Right forelimb (tissue), 1 donor: Measurements from ENCODE around the gene PARP8.
"Not testable (repeated sequence)": the region's sequence is repeated elsewhere in the genome, so short reads cannot be mapped to it uniquely, and the experiment has no call there.

Experiments
- DNase-seq: peaks from one replicate; pipeline ENCODE4 v3.0.0-alpha.2; 2018

PARP8 gene

DNA sequence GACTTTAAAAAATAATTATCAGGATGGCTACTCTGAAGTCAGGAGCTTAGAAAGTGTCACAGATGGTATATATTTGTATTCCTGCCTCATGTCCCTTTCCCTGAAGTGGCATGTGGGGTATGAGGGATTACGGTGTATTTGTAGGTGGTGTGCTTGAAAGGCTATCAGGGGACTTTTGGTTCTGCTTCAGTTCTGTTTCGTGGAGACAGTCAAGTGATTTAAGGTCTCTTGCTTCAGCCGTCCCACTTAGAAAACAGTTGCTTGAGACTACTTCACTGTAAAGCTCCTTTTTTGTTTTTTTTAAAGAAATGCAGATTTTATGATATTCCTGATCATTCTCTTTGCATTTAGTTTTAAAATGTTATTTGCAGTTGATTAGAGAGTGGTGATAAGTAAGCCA, 18.3 kb downstream of the PARP8 start:
- DNase-seq: no peak

DNA sequence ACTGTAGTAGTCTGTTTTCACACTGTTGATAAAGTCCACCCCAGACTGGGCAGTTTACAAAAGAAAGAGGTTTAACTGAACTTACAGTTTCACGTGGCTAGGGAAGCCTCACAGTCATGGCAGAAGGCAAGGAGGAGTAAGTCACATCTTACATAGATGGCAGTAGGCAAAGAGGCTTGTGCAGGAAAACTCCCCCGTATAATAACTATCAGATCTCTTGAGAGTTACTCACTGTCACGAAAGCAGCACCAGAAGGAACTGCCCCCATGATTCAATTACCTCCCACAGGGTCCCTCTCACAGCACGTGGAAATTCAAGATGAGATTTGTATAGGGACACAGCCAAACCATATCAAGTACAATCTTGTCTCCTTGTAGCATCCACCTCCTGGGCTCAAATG, 21.1 kb downstream of the PARP8 start:
- DNase-seq: no peak

DNA sequence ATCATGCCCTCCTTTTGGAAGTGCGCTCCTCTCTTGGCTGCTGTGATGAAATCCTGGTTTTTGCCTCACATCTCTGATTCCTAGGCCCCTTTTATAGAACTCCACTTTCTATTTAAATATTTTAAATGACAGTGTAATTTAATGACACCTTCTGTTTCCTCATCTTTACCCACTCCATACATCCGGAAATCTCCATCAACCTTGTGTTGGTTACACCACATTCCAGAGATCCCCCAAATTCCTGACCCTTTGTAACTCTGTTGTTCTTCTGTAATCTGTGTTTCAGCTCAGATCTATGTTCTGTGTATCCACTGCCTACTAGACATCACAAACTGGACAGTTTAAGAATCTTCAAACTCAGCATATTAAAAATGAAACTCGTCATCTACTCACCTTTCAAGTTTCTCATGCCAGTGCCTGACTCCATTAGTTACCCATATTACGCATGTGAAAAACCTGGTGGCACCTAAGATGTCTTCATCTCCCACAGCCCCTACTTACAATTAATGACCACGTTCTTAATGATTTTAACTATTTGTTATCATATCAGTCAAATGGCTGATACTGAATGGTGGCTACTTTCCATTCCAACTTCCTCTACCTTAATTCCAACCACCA, 25.1 kb downstream of the PARP8 start:
- no peak for DNase-seq

DNA sequence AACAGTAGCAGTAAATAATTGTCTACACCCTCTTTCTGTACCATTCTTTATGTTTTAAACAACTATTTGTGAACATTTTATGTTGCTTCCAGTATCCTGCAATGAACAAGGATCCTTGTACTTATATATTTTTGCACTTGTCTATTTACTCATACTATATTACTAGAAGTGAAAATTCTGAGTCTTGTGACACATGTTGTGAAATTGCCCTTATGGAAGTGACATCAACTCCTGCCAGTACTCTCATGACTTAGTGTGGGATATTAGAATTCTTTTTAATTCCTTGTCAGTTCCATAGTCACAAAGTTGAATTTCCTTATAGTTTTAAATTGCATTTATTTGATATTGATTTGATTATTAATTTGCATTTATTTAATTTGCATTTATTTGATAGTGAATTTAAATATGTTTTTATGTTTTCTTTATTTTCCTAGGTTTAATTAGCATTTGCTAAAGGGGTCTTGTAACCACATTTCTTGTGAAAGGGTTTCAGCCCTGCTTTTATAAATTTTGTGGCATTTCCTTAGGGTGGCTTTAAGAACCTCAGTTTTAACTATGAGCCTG, 27.7 kb downstream of the PARP8 start:
- DNase-seq: no peak

DNA sequence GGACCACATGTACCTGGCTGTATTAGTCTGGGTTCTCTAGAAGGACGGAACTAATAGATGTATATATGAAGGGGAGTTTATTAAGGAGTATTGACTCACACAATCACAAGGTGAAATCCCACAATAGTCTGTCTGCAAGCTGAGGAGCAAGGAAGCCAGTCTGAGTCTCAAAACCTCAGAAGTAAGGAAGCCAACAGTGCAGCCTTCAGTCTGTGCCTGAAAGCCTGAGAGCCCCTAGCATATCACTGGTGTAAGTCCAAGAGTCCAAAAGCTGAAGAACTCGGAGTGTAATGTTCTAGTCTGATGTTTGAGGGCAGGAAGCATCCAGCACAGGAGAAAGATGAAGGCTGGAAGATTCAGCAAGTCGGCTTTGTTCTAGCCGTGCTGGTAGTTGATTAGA, 28.2 kb downstream of the PARP8 start:
- not testable (repeated sequence) for DNase-seq

DNA sequence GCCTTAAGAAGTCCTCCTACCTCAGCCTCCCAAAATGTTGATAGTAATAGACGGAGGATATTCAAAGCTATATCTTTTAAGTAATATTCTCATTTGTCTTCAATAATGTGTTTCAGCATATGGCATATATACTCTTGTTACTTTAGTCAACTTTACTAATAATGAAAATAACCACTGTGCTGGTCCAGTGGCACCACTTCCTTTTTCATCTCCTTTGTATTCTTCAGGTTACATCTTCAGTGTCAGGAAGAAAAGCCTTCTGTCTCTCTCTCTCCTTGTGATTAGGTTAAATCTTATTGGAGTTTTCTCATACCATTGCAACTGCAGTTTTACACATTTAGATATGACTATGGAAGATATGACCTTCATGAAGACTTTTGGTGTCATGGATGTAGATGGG, 31.3 kb downstream of the PARP8 start:
- DNase-seq: no peak

DNA sequence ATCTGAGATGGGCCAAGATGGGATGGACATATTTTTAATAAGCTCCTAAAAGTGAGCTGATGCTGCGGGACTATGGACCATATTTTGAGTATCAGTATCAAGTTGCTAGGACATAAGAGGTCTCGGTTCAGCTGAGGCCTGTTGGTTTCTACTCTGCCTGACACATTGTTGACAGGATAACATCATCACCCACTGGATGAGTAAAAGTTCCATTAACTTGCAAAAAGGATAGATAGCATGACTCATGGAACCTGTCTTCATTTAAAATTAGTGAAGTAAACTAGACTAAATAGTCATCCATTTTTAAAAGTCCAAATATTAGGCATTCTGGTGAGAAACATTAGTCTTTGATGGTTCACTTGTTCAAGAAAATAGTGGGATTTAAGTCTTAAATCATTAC, 33.3 kb downstream of the PARP8 start:
- no peak for DNase-seq

DNA sequence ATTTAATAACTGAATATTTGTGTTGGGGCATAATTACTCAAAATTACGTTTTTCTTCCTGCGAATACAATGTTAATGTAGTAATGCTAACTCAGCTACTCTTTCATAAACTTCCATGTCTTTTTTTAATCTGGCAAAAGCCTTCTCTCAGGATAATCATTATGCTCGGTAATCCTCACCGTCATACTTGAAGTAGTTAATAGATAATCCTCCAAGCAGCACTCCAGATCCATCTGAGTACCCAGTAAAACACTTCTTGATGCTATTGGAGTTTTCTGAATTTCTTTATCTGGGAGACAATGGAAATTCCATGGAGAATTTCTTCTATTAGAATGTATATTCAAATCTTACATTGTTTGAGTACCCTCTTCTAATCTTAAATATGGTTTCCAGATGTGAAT, 34.3 kb downstream of the PARP8 start:
- no peak for DNase-seq

DNA sequence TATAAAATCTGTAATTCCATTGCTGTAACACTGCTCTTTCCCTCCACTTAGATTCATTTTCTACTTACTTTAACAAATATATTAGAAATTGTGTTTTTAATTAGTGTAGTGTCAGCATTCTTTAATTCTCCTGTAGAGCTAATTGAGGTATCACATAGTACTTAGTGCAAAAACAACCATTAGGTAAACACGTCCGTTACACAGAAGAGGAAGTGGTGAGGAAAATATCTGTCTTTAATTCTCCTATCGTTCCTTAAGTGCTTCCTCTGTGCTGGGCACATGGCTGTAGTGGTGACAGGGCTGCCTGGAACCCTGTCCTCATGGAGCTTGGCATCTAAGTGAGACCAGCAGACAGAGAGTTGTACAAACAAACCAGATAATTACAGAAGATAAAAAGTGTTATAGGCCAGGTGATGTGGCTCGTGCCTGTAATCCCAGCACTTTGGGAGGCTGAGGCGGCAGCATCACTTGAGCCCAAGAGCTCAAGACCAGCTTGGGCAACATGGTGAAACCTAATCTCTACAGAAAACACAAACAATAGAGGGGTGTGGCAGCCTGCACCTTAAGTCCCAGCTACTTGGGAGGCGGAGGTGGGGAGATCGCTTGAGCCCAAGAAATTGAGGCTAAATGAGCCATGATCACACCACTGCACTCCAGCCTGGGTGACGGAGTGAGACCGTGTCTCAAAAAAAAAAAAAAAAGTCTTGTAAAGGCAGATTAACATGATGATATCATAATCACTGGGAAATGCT, 36.4 kb downstream of the PARP8 start:
- no peak for DNase-seq

DNA sequence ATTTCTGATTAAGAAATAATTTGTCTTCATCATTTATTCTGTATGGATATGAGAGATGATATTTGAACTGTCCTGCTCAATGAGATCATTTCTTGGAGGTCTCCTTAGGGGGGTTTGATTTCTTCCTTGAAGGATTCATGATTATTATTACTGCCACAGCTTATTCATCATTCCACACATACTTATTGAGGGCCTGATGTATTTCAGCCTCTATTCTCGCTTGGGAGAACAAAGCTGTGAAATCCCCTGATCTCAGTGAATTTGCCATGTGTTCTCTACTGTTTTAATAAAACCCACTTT, 36.9 kb downstream of the PARP8 start:
- DNase-seq: no peak

DNA sequence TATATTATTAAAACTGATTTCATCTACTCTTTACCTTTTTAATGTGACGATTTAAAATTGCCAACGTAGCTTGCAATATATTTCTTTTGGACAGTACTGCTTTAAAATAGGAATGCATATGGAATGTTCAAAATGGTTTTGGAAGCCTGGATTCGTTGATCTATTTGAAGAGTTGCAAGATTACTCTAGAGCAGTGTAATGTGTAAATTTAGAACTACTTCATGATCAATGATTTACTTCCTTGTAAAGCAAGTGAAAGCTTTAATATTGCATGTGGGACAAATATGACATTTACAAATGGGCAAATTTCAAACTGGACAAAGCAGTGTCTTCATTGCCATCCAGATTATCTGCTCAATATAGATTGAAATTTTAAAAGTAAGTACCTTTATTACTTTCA, 38.3 kb downstream of the PARP8 start:
- DNase-seq: no peak

DNA sequence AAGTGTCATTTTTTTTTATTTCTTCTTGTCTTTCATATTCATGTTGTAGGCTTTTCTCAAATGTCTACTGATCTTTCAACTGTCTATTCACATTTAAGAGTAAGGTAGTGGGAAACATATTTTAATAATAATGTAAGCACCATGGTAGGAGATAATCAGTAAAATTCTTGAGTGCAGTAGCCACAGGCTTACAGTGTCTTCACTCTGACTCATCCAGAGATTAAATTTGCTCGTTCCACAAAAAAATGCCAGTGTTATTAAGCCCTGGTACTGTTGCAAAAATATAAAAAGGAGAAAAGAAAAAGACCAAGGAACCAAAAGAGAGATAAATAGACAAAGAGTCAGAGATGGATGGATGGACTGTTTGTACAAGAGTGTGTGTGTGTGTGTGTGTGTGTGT, 43.0 kb downstream of the PARP8 start:
- DNase-seq: no peak

DNA sequence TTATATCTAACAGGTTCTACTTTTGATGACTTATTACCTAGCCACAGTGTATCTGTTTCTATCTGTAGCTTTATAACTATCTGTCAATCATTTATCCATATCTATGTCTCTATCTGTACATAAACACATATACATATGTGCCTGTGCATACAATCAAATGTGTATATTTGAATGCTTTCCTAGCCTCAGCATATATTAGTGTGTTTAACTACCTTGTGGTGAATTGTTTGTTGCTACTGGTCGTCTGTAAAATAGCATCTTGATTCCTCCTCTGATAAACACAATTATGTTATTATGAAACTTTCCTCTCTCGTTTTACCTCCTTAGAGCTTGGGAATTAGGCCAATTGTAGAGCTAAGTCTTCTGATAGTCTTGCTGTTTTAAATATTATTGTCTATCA, 44.4 kb downstream of the PARP8 start:
- no peak for DNase-seq

DNA sequence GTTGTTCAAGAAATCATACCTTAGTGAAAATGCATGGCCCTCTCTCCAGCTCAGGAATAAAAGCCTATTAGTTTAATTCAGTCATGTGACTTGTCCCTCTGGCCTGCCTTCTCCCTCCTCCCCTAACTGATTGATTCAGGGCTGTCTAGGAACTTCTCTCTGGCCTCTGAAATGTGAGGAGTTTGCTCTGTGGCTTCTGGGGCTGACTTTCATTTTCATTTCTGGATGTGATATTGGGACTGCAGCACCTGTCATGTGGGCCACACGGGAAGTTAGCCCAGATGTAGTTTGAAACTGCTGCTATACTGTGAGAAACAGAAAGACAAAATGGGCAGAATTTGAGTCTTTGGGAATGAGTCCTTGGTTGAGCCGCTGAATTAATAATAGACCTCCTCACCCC, 44.8 kb downstream of the PARP8 start:
- DNase-seq: no peak

DNA sequence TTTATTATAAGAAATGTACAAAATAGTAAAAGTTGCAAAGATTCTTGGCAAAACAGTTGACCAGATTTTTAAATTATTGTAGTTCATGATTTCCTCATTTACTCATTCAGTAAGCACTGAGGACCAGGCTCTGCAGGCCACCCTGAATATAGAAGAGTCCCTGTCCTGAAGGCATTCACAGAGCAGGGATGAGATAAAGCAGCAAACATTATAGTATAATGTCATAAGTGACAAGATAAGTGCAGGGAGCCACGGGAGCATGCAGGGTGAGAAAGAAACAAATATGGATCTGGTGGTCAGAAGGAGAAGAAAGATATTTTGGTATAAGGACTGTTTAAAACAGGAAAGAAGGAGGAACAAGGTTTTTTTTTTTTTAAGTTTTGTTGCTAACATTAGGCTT, 46.0 kb downstream of the PARP8 start:
- no peak for DNase-seq

DNA sequence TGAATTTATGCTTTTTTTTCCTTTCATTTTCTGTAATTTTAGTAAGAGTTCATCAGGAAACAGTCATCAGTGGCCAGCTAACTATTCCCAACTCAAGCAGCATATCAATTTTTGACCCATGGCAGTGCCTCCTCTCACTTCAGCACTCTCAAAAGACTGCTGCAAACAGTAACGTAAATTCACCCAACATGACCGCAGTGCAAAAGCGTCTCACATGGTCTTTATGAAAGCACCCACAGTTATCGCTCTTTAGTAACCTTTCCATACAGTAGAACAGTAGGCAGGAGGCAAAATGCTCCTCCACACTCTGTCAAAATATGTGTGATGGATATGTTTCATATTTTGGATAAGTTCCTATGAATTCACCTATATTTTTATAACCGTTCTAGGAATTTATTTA, 48.6 kb downstream of the PARP8 start:
- DNase-seq: no peak

DNA sequence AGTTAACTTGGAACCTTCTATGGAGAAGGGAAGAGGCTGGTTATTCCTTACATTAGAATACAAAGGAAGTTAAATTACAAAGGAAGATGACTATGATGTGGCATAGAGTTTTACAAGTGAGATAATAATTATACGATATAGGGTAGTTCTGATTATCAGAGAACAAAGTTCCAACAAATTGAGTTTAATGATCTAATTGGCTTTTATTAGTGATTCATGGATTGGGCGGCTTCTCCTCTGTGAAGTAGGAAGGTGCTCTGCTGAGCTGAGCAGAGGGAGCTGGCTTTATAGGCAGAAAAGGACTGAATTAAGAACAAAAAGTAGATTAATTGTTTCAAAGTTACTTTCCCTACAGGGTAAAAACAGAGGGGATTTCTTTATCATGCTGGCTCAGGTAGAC, 49.7 kb downstream of the PARP8 start:
- DNase-seq: no peak

DNA sequence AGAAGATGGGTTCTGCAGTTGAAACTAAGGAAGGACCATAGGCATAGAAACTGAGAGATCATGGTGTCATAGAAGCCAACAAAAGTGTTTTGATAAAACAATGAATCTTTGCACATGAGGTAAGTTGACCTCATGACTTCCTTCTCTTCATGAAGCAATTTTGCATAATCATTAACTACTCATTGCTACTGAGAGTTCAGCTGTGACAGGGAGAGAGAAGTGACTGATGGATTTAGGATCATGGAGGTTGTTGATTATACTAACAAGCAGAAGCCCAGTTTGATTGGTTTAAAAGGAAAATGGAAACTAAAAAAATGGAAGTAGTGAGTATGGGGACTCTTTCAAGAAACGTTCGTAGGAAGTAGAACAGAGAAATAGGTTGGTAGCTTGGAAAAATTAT, 51.2 kb downstream of the PARP8 start:
- no peak for DNase-seq

DNA sequence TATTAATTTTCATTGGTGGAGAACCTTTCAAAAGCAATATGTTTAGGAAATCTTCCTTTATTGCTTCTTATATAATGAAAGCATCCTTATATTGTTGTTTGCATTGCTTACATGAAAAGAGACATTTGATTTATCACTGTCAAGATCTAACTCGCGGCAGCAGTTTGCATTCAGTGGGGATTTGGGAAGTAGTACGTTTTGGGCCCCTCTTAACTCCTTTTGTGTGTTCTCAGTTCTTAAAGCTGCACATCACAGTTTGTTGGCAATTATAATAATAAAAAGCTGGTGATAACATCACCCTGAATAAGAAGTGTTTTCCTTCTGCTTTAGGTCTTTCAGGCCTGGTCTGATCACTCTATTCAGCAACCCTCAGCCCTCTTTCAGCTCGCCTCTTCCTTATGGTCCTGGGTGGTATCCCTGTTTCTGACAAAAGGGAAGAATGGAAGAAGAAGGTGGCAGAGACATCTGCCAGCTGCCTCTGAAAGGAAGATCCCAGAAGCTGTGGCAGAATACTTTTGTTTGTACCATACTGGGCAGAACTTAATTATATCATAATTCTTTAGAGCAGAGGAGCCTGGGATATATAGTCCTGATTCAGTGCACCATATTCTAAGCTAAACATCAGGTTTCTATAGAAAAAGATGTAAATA, 53.7 kb downstream of the PARP8 start:
- DNase-seq: no peak

DNA sequence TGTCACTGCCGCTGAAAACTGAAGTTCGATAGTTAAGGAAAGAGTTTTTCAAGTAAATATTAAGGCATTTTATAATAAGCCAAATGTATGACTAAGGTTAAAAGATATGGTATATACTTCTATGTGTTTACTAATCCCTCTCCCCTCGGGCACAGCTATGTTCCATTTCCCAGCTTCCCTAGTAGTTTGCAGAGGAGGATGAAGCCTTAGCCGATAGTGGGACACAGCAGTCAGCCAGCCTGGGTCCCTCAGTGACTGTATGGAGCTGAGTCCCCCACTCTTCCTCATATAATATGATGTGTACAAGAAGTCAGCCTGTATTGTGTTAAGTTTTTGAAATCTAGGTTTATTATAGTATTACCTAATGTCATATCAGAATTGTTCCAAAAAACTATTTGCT, 55.8 kb downstream of the PARP8 start:
- DNase-seq: no peak

DNA sequence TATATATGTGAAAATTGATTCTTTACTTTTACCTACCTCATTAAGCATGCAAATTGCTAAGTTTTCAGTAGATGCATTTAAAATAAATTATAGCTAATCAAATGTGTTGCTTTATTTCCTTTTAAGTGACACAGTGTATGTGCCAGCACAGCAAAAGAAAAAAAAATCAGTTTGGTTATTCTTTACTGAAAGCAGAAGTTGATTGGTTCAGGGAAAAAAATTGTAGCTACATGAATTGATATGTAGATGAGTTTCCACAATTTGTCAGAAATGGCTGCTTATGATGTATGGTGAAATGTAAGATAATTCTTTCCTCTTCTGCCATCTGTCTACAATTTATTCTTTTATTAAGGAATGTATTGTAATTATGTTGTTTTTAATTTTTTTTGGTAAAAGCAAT, 57.8 kb downstream of the PARP8 start:
- DNase-seq: no peak

DNA sequence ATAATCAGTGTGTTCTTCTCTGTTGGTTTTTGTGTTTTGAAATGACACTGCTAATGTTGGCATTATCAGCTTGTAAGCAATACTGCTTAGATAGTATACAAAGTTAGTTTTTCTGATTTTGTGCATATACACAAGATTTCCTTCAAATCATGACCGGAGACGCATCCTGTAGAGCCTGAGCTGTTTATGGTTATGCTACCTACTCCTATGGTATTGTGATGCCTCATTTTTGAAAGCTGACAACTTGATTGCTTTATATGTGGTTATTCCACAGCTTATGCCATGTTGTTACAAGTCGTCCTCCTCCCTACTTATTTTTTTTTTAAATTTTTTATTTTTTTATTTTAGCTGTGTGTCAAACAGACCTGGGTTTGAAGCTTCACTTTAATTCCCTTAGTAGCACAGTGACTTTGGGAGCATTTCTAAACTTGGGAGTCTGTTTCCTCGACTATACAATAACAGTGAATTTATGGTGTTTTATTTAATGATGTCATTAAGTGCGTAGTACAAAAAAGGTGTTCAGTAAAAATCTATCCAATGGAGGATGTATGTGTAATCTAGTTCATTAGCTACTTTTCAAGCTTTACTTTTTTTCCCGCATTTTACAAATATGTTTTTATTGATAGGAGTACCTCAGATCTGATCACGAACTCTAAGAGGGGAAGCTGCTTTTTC, 59.5 kb downstream of the PARP8 start:
- DNase-seq: no peak

DNA sequence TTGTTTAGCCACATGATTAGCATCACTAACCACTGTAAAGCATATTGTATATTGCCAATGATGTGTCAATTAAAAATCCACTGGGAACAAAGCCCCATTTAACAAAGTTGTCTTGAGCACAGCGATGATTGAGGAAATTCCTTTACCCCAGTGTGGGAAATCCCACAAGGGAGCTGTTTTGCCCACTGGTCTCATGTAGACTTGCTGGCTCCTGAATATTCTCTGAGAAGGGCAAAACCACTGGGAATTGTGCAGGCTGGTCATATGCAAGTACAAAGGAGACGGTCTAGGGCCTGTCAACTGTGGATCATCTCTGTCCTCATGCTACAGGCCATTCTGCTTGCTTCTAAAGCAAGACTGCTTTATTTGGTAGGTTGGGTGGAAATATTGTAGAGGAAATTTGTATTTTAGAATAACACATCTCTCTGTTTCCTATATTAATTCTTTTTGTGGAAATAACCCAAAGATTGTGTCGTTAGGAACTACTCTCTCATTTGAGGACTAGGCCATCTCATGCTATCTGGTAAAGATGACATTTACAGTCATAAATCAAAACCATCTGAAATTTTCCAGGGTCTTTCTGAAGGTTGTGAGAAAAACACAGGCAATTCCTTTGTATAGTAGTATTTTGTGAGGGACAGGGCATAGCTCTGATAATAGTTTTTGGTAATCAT, 60.2 kb downstream of the PARP8 start:
- no peak for DNase-seq
